T follicular helper cell (primary cell): ENCODE results near the gene NFATC2.
"Not testable (repeated sequence)": the region's sequence is repeated elsewhere in the genome, so short reads cannot be mapped to it uniquely, and the experiment has no call there.

ENCODE experiments used
- DNase-seq: peaks from one replicate; pipeline ENCODE4 v3.0.0-alpha.2; 2020; ENCODE audit warnings: low read depth

Gene NFATC2

GRCh38 chr20:51568533-51568932 is 26.0 kb upstream of the NFATC2 start:
- not testable (repeated sequence) for DNase-seq

DNA sequence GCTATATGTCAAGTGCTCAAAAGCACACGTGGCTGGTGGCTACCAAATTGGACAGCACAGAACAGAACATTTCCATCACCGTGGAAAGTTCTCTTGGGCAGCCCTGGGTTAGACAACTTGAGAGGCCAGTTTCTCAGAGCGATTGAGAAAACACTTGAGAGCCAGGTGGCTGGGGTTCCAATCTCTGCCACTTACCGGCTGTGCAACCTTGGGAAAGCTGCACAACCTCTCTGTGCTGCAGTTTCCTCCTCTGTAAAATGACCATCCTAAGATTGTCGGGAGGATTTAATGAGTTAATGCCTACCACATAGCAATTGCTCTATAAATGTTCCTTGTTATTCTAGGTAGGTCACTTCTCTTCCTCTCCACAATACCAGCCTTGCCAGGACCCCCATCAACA is 25.1 kb upstream of the NFATC2 start:
- DNase-seq, result no peak

DNA sequence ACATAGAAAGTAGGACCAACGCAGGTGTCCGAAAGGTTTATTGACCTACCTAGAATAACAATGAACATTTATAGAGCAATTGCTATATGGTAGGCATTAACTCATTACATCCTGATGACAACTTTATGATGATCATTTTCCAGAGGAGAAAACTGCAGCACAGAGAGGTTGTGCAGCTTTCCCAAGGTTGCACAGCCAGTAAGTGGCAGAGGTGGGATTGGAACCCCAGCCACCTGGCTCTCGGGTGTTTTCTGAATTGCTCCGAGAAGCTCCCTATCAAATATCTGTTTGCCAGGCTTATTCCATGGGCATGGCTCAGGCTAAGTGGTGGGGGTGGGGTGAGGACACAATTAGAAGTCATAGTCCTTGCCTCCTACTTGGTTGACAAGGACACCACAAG is 24.1 kb upstream of the NFATC2 start:
- no peak for DNase-seq

GRCh38 chr20:51565298-51566144 is 23.0 kb upstream of the NFATC2 start:
- no peak for DNase-seq

DNA sequence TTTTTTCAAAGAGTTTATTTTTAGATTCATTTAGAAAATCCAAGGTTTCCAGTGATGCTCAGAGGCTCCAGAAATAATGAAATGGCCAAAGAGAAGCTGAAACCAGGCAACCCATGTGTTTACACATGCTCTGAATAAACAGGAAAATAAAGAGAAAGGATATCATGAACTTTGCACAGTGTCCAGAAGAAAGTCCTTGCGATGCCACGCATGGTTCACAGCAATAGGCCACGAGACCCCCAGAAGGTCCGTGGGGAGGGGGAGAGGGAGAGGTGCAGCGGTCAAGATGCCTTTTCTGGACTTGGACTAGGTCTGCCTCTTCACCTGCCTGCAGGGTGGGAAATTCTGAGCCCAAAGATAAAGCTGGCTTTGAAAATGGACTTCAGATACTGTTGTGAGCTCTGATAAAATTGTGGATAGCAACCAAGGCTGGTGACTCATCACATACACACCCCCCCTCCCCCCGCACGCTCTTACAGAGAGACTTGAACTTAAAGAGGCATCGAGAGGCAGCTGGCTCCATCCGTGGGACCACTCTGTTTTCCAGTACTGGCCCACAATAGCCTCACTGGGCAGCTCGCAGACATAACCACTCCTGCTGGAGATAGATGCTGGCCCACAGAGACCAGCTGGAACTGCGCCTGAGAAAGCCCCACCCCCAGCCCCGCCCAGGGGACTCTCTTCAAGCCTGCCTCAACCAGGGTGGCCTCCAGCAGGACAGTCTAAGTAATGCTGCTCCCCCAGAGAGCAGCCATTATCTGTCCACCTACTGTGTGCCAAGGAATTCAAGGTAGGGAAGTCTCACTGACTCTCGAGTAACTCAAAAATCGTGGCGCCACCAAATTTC is 21.2 kb upstream of the NFATC2 start:
- DNase-seq, result no peak

DNA sequence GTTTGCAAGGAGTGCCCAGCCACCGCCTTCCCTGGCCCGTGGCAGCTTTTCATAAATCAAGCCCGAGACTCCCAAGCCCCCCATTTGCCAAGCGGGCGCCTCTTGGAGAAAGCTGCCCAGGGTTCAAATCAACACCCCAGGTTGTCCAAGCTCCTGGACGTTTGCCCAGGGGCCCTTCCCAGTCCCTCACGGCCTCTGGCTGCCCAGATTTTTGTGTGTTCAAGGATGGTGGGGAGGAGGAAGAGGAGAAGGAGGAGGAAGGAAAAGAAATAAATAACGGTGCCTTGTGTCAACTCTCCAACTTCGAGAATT is 20.6 kb upstream of the NFATC2 start:
- no peak for DNase-seq

DNA sequence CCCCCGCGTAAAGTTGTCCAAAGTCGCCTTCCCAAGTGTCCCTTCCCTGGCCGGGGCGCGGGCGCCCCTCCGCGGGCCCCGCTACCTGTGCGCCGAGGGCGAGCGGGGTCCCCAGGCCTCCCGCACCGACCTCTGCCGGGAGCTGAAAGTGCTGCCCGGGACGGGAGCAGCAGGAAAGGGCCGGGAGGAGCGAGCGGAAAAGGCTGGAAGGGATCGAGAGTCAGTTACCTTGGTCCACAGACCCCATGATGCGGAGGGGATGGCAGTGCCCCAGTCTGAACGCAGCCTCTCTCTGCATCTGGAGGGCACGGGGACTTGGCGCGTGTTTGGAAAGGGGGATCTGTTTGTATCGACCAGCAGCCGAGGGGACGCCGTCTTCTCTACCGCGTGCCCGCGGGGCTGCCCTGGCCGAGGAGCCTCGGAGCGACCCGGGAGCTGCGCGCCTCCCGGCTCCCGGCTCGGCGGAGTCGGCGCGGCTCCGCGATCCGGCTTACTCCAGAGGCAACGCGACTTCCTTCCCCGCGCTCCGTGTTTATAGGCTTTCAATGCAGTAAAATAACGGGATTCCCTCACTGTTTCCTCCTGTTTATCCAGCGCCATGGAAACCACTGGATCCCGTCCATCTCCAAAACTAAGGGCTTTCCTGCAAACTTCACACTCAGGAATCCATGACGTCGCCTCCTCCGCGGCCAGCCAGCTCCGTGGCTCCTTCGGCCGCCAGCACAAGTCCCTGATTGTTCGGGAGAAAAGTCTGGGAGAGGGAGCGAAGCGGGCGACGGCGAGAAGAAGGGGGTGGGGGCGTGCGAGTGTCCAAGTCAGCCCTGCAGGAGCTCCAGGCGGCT is 20.0 kb upstream of the NFATC2 start:
- no peak for DNase-seq

GRCh38 chr20:51562027-51562331 is 19.5 kb upstream of the NFATC2 start:
- no peak for DNase-seq

GRCh38 chr20:51560550-51561307 is 18.2 kb upstream of the NFATC2 start:
- no peak for DNase-seq

- no peak for DNase-seq
These were observed 17.5 kb upstream of the NFATC2 start for GRCh38 chr20:51560042-51560441.

- no peak for DNase-seq
These were observed 12.1 kb upstream of the NFATC2 start for GRCh38 chr20:51554538-51555165.

DNA sequence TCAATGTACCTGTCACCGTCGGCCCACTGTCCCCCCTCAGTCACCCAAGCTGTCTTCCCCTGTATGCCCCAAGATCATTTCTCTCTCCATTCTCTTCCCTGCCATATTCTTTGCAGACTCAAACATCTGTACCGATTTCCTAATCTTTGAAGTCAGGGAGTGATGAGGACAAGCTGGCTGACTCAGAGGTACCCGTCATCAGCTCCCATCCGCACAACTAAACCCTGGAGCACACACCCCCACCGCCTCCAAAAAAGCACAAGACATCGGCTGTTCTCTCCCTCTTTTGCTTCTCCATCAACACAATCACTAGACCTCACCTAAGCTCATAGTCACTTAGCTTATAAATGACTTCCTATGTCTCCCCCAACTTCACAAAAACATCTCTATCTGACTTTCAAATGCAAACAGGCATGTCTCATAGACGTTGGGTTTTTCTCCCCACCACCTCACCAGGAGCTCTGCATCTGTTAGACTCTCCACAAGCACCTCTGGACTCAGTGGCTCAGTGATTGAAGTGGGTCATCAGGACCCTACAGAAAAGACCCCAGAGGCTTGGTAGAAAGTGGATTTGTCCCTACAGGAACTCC is 11.5 kb upstream of the NFATC2 start:
- DNase-seq, result no peak

DNA sequence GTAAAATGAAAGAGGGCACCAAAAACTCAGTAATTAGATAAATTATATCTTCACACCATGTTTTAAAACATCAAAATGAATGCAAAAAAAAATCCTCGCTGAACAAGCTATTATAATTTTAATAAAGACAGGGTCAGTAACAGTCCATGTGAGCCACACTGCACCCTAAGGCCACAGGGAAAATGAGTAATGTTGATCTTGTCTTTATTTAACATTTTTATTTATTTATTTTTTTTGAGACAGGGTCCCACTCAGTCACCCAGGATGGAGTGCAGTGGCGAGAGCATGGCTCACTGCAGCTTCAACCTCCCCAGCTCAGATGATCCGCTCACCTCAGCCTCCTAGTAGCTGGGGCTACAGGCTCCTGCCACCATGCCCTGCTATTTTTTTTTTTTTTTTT is 8.7 kb upstream of the NFATC2 start:
- no peak for DNase-seq

GRCh38 chr20:51549474-51549873 is 7.0 kb upstream of the NFATC2 start:
- no peak for DNase-seq

DNA sequence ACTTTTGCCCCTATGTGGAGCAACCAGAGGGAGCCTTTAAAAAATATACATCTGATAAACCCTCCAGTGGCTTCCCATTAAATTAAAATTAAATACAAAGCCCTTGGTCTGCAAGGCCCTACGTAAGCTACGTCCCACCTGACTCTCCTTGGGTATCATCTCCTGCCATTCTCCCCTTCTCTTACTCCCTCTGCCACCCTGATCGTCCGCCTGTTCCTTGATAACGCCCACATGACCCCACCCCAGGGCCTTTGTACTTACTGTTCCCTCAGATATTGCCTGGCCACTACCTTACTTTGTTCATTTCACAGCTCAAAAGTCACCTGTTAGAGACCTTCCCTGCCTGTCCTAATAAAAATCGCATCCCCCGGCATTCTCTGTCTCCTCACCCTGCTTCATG is 5.4 kb upstream of the NFATC2 start:
- DNase-seq, result no peak

DNA sequence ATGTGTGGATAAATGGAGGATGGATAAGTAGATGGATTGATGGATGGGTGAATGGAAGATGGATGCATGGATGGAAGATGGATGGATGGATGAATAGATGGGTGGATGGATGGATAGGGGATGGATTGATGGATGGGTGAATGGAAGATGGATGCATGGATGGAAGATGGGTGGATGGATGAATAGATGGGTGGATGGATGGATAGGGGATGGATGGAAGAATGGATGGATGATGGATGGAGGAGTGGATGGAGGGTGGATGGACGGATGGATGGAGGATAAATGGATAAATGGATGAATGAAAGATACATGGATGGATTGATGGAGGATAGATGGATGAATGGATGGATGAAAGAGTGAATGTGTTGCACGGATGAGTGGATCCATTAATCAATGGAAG is 3.0 kb upstream of the NFATC2 start:
- DNase-seq, result no peak

DNA sequence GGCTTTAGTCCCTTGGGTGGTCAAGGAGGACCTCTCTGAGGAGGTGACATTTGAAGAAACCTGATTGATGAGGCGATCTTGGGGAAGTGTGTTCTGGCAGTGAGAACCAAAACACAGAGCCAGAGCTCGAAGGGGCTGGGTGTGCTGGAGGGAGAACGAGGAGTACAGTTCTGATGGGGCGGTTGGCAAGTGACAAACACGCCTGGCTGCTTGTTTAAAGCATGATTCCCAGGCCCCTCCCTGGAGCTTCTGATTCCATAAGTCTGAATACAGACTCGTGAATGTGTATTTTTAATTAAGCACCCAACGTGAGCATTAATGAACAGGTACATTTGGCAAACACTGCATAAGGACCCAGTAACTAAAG is 886 bp upstream of the NFATC2 start:
- no peak for DNase-seq

- no peak for DNase-seq
These were observed 417 bp downstream of the NFATC2 start for GRCh38 chr20:51542033-51542570.

GRCh38 chr20:51541189-51542032 is 1.1 kb downstream of the NFATC2 start:
- peak; percentile 77 for DNase-seq

DNA sequence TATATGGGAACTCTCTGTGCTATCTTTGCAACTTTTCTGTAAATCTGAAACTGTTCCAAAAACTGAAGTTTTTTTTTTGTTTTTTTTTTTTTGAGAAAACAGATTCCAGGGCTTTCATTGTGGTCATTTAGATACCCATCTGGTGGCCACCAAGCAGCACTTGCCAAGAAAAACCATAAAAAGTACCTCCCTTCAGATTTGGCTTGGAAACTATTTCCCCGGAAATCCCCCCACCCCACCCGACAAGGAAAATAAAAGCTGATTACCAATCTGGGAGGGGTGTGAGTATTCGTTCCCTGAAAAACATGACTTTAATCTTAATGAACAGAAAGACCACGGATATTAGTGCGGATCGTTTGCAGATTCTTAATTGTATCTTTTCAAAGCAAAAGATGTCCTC is 1.9 kb downstream of the NFATC2 start:
- DNase-seq, result no peak
